ENCODE measurements around the gene SHC1. TPM values are rescaled to one million over a fixed set of nuclear protein-coding genes. Genes with fewer than 3 reads are reported as not detected.

SHC1 gene
- polyA plus RNA-seq, 1 experiment = 653 TPM

GRCh38 chr1:154948079-154948478 is 22.5 kb downstream of the SHC1 start:
- CTCF ChIA-PET = interaction anchor here (0.7 to 1.1 kb wide), 3 partner anchors 10 to 472 kb away, joined by 3 read pairs; no protein-coding TSS in a partner anchor
- POLR2A ChIA-PET = no interaction called here
- Histone ChIP-seq H3K4me3 (ENCODE audit: low read depth, low read length) (no peak overlapping the region), H3K27me3 (ENCODE audit: control insufficient read depth, insufficient read depth, low read length) (no peaks in the 10 kb centered on the region), H3K36me3 (ENCODE audit: control insufficient read depth, insufficient read depth, low read length) (peaks cover 13% of the 10 kb centered on the region)
- DNase-seq (ENCODE audit: low read depth) = no peak
- TF ChIP-seq CTCF (IDR thresholded peaks at IDR 0.05; ENCODE audit: insufficient read depth, low read depth, low read length) = no peak

GRCh38 chr1:154945962-154946850 is 24.3 kb downstream of the SHC1 start:
- CTCF ChIA-PET = interaction anchor here (1.0 to 1.7 kb wide), 3 partner anchors 50 to 387 kb away, joined by 3 to 8 read pairs (median 5); no protein-coding TSS in a partner anchor
- Histone ChIP-seq H3K36me3 (ENCODE audit: control insufficient read depth, insufficient read depth, low read length) (peaks cover 12% of the 10 kb centered on the region), H3K27me3 (ENCODE audit: control insufficient read depth, insufficient read depth, low read length) (no peaks in the 10 kb centered on the region), H3K4me3 (ENCODE audit: low read depth, low read length) (no peak overlapping the region)
- no peak for TF ChIP-seq CTCF (IDR thresholded peaks at IDR 0.05; ENCODE audit: insufficient read depth, low read depth, low read length)
- POLR2A ChIA-PET = no interaction called here
- no peak for DNase-seq (ENCODE audit: low read depth)

- no peak for DNase-seq (ENCODE audit: low read depth)
- CTCF ChIA-PET = interaction anchor here (0.6 to 1.8 kb wide), 9 partner anchors 9 to 615 kb away, joined by 3 to 10 read pairs (median 4); partner anchors contain the start of gene PMVK
- H3K36me3 ChIP-seq (ENCODE audit: control insufficient read depth, insufficient read depth, low read length) = peaks cover 8% of the 10 kb centered on the region
- no peak overlapping the region for H3K4me3 ChIP-seq (ENCODE audit: low read depth, low read length)
- no peaks in the 10 kb centered on the region for H3K27me3 ChIP-seq (ENCODE audit: control insufficient read depth, insufficient read depth, low read length)
- POLR2A ChIA-PET = interaction anchor here (0.7 kb wide), 1 partner anchor 466 kb away, joined by 3 read pairs; no protein-coding TSS in a partner anchor
- TF ChIP-seq CTCF (IDR thresholded peaks at IDR 0.05; ENCODE audit: insufficient read depth, low read depth, low read length) = no peak
These were observed 25.2 kb downstream of the SHC1 start for GRCh38 chr1:154945160-154945961.

GRCh38 chr1:154944401-154945159 is 26.0 kb downstream of the SHC1 start:
- DNase-seq (ENCODE audit: low read depth) = no peak
- H3K36me3 ChIP-seq (ENCODE audit: control insufficient read depth, insufficient read depth, low read length) = peaks cover 8% of the 10 kb centered on the region
- no peak overlapping the region for H3K4me3 ChIP-seq (ENCODE audit: low read depth, low read length)
- POLR2A ChIA-PET = interaction anchor here (0.7 kb wide), 1 partner anchor 465 kb away, joined by 3 read pairs; no protein-coding TSS in a partner anchor
- CTCF ChIA-PET = interaction anchor here (0.6 to 1.8 kb wide), 17 partner anchors 8 to 614 kb away, joined by 3 to 10 read pairs (median 3); partner anchors contain the start of gene PMVK
- TF ChIP-seq CTCF (IDR thresholded peaks at IDR 0.05; ENCODE audit: insufficient read depth, low read depth, low read length) = no peak
- H3K27me3 ChIP-seq (ENCODE audit: control insufficient read depth, insufficient read depth, low read length) = no peaks in the 10 kb centered on the region

Data from BJ (cell line).